GM06990 (cell line): ENCODE measurements around the gene FMN1.

Experiments used
- DNase-seq: peaks from one replicate; pipeline ENCODE4 v3.0.0-alpha.2; 2011; ENCODE audit not compliant: insufficient read length; ENCODE audit errors: extremely low read depth
- H3K27me3 ChIP-seq: replicated peaks from 2 replicates; pipeline ENCODE4 v1.6.0; 2011; ENCODE audit warnings: low read length; ENCODE audit not compliant: control insufficient read depth, insufficient read depth
- H3K36me3 ChIP-seq: 2 replicates; pipeline ENCODE4 v1.5.1; 2011; ENCODE audit warnings: low read length; ENCODE audit not compliant: control insufficient read depth, insufficient read depth
- H3K4me3 ChIP-seq: replicated peaks from 2 replicates; pipeline ENCODE4 v1.5.1; 2011; ENCODE audit warnings: low read depth, mild to moderate bottlenecking, control low read depth, low read length
- CTCF ChIP-seq: IDR thresholded peaks from 2 replicates; pipeline ENCODE4 v1.5.1; 2011; ENCODE audit warnings: low read length, control low read depth, mild to moderate bottlenecking, inconsistent platforms; ENCODE audit not compliant: insufficient read depth, poor library complexity, severe bottlenecking

FMN1 gene

DNA sequence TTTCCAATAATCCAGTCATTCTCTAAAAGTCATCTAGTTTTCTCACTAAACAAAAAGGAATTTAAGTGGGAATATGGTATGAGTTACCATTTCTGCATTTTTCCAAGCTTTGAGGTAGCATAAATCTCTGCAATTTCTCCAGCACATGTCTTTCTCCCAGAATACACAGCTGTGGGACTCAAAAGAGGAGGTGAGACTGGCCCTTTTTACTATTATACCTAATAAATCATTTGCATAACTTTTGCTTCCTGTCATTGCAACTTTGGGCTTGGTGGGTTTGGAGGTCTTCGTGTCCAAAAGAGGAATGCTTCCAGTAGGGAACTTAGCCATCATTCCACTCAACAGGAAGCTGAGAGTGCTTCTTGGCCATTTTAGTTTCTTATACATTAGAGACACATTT lies 94.8 kb downstream of the FMN1 start:
- TF ChIP-seq CTCF = no peak
- Histone ChIP-seq H3K4me3 (no peak overlapping the region), H3K36me3 (no peaks in the 10 kb centered on the region), H3K27me3 (no peaks in the 10 kb centered on the region)
- no peak for DNase-seq

- no peak for TF ChIP-seq CTCF
- no peak for DNase-seq
- H3K4me3 ChIP-seq = no peak overlapping the region
- no peaks in the 10 kb centered on the region for H3K36me3 ChIP-seq
- H3K27me3 ChIP-seq = no peaks in the 10 kb centered on the region
Observed at GRCh38 chr15:33099213-33099612, 95.3 kb downstream of the FMN1 start.

GRCh38 chr15:33098094-33099058 lies 96.1 kb downstream of the FMN1 start:
- Histone ChIP-seq H3K27me3 (no peaks in the 10 kb centered on the region), H3K4me3 (no peak overlapping the region), H3K36me3 (no peaks in the 10 kb centered on the region)
- no peak for DNase-seq
- no peak for TF ChIP-seq CTCF

DNA sequence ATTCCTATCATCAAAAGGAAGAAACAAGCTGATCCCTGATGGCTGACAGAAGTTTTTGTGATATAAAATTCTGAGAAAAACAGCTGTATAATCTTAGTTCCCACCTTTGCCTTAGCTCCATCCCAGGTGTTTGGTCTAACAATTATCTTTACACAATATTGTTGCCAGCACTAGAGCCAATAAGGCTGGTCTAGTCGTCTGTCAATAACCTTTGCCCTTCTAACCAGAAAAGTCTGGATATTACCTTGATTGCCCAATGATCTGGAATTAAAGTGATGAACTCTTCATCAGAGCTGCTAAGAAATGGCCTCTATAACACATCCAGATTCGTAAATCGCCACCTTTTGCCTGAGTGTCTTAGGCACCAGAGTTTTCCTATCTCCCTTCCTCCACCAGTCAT lies 98.4 kb downstream of the FMN1 start:
- TF ChIP-seq CTCF = no peak
- H3K27me3 ChIP-seq = no peaks in the 10 kb centered on the region

GRCh38 chr15:33095641-33096040 lies 98.9 kb downstream of the FMN1 start:
- Histone ChIP-seq H3K27me3 (no peaks in the 10 kb centered on the region), H3K36me3 (no peaks in the 10 kb centered on the region), H3K4me3 (no peak overlapping the region)
- no peak for TF ChIP-seq CTCF
- DNase-seq = no peak

More for the DNA sequence above, 98.4 kb downstream of the FMN1 start:
- Histone ChIP-seq H3K4me3 (no peak overlapping the region), H3K36me3 (no peaks in the 10 kb centered on the region)
- no peak for DNase-seq
